ENCODE data around the gene MEGF6. TPM values are rescaled to one million over a fixed set of nuclear protein-coding genes. Genes with fewer than 3 reads are reported as not detected.
A peak's percentile ranks its signal among the peaks of the same experiment; 100 is the strongest.

Gene MEGF6
- total RNA-seq, 1 donor from 2014 or later, result 7.0 TPM

- intact Hi-C loops (cut with DNase I), result no loop called here
These were observed 70.4 kb downstream of the MEGF6 start for GRCh38 chr1:3540876-3541275.

GRCh38 chr1:3539707-3540425 is 71.4 kb downstream of the MEGF6 start:
- intact Hi-C loops (cut with DNase I), result no loop called here
- DNase-seq (ENCODE audit: missing footprints) (no peak), ATAC-seq (no peak)

More at GRCh38 chr1:3540876-3541275, 70.4 kb downstream of the MEGF6 start:
- ATAC-seq (no peak), DNase-seq (ENCODE audit: missing footprints) (no peak)

- DNase-seq (ENCODE audit: missing footprints), result no peak
- ATAC-seq, result no peak
- intact Hi-C loops (cut with DNase I), result no loop called here
These were observed 73.9 kb downstream of the MEGF6 start for GRCh38 chr1:3537359-3537758.

GRCh38 chr1:3536420-3537195 is 74.7 kb downstream of the MEGF6 start:
- ATAC-seq (no peak), DNase-seq (ENCODE audit: missing footprints) (no peak)
- intact Hi-C loops (cut with DNase I), result no loop called here

- DNase-seq (ENCODE audit: missing footprints), result no peak
- ATAC-seq, result no peak
- intact Hi-C loops (cut with DNase I), result no loop called here
These were observed 75.6 kb downstream of the MEGF6 start for GRCh38 chr1:3535732-3536131.

GRCh38 chr1:3534803-3535637 is 76.3 kb downstream of the MEGF6 start:
- ATAC-seq, result no peak
- intact Hi-C loops (cut with DNase I), result no loop called here

GRCh38 chr1:3533067-3534048 is 78.0 kb downstream of the MEGF6 start:
- intact Hi-C loops (cut with DNase I), result no loop called here
- DNase-seq (ENCODE audit: missing footprints) (no peak), ATAC-seq (no peak)

More at GRCh38 chr1:3534803-3535637, 76.3 kb downstream of the MEGF6 start:
- no peak for DNase-seq (ENCODE audit: missing footprints)

GRCh38 chr1:3531928-3532327 is 79.4 kb downstream of the MEGF6 start:
- DNase-seq (ENCODE audit: missing footprints), result no peak
- intact Hi-C loops (cut with DNase I), result no loop called here

GRCh38 chr1:3530926-3531818 is 80.1 kb downstream of the MEGF6 start:
- ATAC-seq, result peak; percentile 81
- intact Hi-C loops (cut with DNase I), result no loop called here
- DNase-seq (ENCODE audit: missing footprints), result peak; percentile 88

More at GRCh38 chr1:3531928-3532327, 79.4 kb downstream of the MEGF6 start:
- ATAC-seq, result peak; percentile 33

- no peak for ATAC-seq
- DNase-seq (ENCODE audit: missing footprints), result no peak
- intact Hi-C loops (cut with DNase I), result no loop called here
These were observed 81.0 kb downstream of the MEGF6 start for GRCh38 chr1:3530086-3530925.

- ATAC-seq (peak; percentile 74), DNase-seq (ENCODE audit: missing footprints) (peak; percentile 82)
- intact Hi-C loops (cut with DNase I), result no loop called here
These were observed 82.1 kb downstream of the MEGF6 start for GRCh38 chr1:3529099-3529729.

- DNase-seq (ENCODE audit: missing footprints) (no peak), ATAC-seq (no peak)
- intact Hi-C loops (cut with DNase I), result no loop called here
These were observed 83.5 kb downstream of the MEGF6 start for GRCh38 chr1:3527774-3528173.

- intact Hi-C loops (cut with DNase I), result no loop called here
- DNase-seq (ENCODE audit: missing footprints), result no peak
- no peak for ATAC-seq
These were observed 85.5 kb downstream of the MEGF6 start for GRCh38 chr1:3525551-3526482.

- ATAC-seq (no peak), DNase-seq (ENCODE audit: missing footprints) (no peak)
- intact Hi-C loops (cut with DNase I), result no loop called here
These were observed 86.6 kb downstream of the MEGF6 start for GRCh38 chr1:3524556-3525203.

All from Right ventricle myocardium inferior (tissue), 1 donor.